Ramos (cell line): ENCODE measurements around the gene WDR7.
"Not testable (repeated sequence)": the region's sequence is repeated elsewhere in the genome, so short reads cannot be mapped to it uniquely, and the experiment has no call there.

Experiments used
- in situ Hi-C: fragments of 300-500 bp; cut with MboI; formaldehyde crosslinking; loops from one replicate; pipeline ENCODE4 v1.14.3; 2022; ENCODE audit warnings: low sequenced_read_pairs; ENCODE audit not compliant: unreplicated experiment

WDR7 gene

DNA sequence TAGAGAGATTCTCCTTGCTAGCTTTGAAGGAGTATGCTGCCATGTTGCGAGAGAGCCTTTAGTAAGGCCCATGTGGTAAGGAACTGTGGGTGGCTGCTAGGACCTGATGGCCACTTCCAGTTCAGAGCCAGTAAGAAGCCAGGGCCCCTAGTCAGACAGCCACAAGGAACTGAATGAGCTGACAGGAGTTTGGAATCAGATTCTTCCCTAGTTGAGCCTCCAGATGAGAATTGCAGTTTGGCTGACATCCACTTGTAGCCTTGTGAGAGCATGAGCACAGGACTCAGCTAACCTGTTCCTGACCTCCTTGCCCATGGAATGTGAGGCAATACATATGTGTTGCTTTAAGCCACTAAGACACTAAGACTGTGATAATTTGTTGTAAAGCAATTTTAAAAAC, 1.2 kb upstream of the WDR7 start:
- in situ Hi-C loops, result loop anchor here (25.0 kb wide), 3 partner anchors 962 to 1213 kb away; partner anchors contain the start of genes NARS1 and TCF4

DNA sequence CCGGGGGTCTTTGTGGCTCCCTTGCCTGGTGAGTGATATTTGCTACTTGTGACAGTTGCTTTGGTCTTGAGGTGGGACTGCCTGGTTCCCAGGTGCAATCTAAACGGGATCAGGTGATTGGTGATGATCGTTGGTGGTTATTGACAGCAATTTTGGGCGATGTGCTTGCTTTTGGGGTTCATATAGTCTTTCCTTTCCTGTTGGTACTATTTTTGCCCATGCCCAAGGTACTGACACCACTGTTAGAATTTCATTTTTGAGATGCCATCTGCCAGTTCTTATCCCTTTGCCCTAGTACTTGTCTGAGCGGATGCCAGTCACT, 573 bp downstream of the WDR7 start:
- in situ Hi-C loops, result no loop called here

DNA sequence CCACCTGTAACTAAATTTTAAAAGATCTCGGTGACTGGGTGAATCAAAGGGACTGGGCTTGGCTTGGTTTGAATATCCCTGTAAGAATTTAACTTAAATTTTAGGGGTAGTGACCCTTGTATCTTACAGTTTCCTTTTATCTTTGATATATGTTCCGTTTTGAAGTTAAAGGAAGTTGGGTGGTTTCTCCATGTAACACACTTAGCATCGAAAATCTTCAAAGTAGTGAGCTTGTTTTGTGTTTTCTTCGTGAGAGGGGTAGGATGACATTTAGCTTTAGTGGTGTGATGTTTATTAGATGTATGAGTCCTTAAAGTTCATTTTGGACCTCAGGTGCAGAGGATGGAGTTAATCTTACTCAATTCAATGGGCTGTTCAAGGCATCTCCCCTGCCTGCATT, 1.6 kb downstream of the WDR7 start:
- in situ Hi-C loops, result no loop called here

DNA sequence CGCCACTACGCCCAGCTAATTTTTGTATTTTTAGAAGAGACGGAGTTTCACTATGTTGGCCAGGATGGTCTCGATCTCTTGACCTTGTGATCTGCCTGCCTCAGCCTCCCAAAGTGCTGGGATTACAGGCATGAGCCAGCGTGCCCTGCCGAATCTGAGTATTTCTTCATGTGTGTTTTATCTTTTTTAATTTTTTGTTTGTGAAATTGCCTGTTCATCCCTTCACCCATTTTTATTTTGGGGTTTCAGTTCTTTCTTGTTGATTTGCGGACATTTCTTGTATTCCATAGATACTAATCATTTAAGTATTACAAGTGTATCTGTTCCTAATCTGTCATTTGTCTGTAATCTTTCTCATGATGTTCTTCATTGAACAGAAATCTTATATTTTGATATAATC, 3.1 kb downstream of the WDR7 start:
- in situ Hi-C loops, result not testable (repeated sequence)

DNA sequence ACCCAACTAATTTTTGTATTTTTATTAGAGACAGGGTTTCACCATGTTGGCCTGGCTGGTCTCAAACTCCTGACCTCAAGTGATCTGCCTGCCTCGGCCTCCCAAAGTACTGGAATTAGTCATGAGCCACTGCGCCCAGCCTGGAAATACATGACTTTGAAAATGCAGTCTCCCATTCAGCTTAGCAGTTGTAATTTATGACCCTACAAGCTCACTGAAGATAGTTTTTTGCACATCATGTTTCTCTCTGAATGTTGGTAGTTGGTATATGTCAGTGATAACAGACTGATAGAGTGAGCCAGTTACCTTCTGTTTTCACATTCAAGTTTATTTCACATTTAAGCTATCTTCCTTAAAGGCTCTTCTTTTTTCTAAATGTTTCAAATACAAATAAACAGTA, 7.1 kb downstream of the WDR7 start:
- in situ Hi-C loops, result no loop called here

DNA sequence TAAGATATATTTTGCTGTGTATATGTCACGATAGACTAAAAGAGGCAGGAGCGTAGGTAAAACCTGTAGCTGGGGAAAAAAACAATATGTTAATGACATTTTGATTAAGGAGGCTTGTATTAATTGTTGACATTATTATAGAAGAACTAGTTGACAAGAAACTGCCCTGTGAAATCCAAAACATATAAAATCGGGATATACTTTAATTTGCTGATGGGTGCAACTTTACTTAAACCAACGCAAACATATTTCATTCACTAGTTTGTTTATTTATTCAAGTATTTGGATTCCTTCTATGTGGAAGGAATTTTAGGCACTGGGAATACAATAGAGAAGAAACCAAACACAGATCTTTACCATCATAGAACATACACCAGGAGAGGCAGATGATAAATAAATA, 8.0 kb downstream of the WDR7 start:
- in situ Hi-C loops, result no loop called here

DNA sequence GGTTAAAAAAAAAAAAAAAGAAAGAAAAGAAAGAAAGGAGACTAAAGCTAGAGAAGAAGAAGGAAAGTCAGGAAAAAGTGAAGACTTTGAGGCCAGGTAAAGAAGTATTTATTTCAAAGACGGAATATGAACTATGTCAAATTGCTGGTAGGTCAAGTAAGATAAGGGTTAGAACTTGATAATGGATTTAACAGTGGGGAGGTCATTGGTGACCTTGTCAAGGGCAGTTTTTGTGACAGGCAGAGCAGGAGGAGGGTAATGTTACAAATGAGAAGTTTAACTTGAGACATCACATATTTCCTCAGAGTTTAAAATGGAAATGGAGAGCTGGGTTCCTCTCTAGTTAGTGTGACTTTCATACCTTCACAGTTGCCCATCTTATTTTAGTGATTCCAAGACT, 9.5 kb downstream of the WDR7 start:
- in situ Hi-C loops, result loop anchor here (10.0 kb wide), 1 partner anchor 64 kb away; no protein-coding TSS in a partner anchor

DNA sequence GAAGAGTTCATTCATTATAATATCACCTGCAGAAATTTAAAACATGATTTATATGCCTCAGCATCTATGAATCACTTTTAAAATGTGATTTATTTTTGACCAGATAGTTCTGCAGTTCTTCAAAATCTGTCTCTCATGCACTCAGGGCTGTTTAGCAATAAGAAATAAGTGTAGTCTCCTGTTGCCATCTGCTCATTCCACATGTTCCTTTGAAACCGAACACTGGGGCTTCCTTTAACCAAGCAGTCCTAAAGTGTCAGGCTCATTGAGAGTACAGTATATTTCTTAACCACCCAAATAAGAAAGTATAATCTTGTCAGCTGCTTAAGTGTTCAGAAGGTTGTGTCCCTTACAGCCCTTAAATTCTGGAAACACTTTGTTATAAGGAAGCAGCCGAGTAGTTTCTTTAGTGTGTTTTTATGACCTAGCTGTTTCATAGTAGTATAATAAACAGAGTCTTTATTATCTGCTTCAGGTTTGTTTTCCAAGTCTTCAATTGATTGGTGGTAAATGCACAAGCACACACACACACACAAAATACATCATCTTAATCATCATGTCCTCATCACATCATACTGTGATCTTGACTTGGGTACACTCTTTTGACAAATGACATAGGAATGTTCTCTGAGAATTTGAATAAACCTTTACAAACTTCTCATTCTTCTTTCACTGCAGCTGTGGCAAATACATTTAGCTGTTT, 10.4 kb downstream of the WDR7 start:
- in situ Hi-C loops, result loop anchor here (10.0 kb wide), 1 partner anchor 63 kb away; no protein-coding TSS in a partner anchor

DNA sequence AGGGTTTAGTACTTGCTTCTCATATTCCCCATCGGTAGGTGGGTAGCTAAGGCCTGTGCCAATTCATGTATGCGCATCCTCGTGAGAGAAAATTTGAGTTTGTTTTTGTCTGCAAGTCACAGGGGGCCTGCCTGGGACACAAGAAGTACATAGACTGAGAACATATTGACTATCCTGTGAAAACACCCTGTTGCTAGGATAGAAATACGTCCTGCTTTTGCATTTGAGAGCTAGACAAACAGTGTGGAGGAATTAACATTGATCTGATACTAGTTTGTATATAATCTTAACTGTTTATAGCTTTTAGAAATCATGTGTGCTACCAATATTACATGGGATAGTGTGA, 10.9 kb downstream of the WDR7 start:
- in situ Hi-C loops, result loop anchor here (10.0 kb wide), 1 partner anchor 63 kb away; no protein-coding TSS in a partner anchor

DNA sequence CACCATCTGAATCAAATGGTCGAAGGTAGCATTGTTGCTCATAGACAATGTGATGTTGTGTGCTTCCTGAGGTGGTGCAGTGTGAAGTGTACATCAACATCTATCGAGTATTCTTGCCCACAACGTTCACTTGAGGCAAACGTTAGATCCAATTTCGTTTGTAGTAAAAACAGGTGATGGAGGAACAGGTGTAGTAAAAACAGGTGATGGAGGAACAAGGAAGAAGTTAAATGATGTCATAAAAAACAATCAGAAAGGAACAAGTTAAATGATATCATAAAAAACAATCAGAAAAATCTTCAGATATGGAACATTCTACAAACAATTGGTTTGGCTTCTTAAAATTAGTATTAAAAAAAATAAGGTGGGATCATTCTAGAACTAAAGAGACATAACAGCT, 11.3 kb downstream of the WDR7 start:
- in situ Hi-C loops, result loop anchor here (10.0 kb wide), 1 partner anchor 62 kb away; no protein-coding TSS in a partner anchor

DNA sequence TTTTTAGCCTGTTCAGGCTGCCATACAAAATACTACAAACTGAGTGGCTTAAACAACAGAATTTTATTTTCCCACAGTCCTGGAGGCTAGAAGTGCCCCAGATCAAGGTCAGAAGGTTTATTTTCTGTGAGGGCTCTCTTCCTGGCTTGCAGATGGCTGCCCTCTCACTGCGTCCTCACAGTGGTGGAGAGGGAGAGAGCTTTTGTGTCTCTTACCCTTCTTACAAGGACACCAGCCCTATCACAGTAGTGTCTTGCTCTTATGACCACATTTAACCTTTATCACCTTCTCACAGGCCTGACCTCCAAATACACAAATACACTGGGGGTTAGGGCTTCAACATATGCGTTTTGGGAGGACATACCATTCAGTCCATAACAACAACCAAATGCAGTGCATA, 11.7 kb downstream of the WDR7 start:
- in situ Hi-C loops, result loop anchor here (10.0 kb wide), 1 partner anchor 62 kb away; no protein-coding TSS in a partner anchor

DNA sequence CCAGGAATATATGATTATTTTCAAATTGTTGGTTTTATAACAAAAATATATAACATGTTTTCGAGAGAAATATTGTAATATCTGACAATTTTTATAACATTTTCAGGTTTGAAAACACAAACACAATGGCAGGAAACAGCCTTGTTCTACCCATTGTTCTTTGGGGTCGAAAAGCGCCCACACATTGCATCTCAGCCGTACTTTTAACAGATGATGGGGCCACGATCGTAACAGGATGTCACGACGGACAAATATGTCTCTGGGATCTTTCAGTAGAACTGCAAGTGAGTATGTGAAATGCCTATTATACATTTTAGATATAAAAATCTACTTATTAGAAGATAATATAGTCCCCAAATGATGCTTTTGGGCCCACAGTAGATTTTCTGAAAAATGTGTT, 21.2 kb downstream of the WDR7 start:
- in situ Hi-C loops, result no loop called here

DNA sequence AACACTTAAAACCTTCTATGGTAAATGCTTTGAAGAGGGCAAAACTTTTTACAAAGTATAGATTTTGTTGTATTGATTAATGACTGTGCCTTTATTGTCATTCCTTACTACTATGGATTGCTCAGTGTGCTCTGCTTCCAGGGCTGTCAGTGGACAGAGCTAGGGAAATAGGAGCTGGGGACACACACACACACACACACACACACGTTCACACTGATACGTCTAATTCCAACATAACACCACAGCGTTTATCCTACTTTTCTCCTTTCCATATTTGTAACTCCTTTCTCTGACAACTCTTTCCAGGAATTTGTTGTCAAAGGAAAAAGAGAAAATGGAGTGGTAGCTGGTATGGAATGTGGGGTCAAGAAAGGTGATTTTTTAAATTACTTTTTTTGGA, 21.8 kb downstream of the WDR7 start:
- in situ Hi-C loops, result no loop called here

DNA sequence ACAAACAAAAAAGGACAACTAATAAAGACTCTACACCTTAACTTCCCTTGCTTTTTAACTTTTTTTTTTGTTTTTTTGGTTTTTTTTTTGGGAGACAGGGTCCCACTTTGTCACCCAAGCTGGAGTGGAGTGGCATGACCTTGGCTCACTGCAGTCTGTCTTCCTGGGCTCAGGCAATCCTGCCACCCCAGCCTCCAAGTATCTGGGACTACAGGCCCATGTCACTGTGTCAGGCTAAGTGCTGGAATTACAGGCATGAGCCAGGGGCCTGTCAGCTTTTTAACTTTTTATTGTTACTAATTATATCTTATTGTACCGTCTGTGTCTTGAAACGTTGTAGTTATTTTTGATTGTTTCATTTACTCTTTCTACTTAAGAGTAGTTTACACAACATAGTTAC, 25.5 kb downstream of the WDR7 start:
- in situ Hi-C loops, result no loop called here

DNA sequence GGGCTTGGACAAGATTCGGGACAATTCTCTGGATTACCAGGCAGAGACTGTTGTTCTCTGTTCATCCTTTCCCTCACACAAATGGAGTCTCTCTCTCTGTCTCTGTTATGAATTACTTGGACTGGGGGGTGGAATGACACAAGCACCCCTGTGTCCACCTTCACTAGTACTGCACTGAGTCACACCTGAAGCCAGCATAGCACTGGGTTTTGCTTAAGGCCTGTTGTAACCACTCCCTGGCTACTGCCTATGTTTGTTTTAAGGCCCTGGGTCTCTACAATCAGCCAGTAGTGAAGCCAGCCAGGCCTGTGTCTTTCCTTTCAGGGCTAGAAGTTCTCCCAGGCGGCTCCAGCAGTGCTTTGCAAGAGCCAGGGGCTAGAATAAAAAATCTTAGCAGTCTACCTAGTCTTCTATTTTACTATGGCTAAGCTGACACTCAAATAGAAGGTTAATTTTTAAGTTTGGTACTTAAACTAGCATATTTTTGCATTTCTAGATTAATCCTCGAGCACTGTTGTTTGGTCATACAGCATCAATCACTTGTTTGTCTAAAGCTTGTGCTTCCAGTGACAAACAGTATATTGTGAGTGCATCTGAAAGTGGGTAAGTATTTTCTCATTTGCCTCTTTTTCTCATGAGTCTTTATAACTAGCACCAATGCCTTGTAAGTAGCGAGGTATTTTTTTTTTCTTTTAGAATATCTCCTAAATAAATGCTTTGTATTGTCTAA, 27.8 kb downstream of the WDR7 start:
- in situ Hi-C loops, result no loop called here

DNA sequence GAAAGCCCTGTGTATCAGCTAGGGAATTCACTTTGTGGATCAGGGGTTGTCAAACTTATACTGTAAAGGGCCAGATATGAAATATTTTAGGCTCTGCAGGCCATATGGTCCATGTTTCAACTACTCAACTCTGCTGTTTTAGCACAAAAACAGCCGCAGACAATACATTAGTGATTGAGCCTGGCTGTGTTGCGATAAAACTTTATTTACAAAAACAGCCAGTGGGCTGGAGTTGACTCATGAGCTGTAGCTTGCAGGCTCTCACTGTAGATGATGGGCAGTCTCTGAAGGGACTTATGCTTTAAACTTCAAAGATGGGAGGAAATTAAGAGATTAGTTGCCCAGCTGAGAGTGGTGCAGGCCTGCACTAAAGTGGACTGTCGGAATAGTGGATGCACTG, 33.1 kb downstream of the WDR7 start:
- in situ Hi-C loops, result no loop called here

DNA sequence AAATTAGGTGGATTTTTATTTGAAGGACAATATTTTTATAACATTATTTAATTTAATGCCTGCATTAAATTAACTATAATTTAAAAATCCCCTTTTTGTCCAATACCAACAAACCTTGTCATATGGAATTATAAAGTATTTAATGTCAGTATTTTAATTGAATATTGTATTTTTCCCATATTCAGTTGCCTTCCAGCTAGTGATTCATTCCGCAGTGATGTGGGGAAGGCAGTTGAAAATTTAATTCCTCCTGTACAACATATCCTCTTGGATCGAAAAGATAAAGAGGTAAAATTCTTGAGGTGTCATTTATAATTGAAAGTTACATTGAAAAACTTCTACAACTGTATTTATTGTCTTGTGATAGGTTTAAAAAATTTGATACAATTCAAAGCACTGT, 40.4 kb downstream of the WDR7 start:
- in situ Hi-C loops, result no loop called here

DNA sequence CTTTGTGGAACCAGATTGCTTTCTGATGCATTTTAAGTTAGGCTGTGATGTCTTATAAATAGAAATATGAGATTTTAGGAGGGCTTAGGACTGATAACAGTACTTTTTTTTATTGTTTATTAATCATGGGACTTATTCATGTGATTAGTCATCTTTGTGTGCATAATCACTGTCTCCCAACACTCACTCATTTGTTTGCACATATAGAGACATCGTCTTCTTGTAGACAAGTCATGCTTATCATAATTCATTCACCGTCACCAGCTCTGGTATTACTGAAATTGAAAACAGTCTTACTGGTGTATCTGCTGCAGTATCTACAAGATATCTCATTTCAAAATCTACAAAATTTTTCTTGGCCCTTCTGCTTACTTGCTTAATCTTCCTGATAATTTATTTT, 45.8 kb downstream of the WDR7 start:
- in situ Hi-C loops, result no loop called here

DNA sequence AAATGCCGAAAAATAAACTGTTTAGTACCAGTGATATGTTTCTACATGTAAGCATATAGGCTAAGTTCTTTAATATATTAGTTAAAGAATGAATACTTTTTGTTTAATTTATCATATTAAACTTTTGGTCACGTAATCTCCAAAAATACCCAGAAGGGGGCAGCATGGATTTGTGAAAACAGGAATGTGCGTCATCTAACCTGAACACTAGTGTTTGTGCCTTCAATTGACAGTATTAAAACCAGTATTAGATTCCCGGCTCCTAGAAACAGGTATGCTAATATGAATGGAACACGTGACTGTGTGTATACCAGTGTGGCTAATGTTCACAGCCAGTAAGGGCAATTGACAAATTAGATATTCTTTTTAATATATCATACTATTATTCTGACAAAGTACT, 51.8 kb downstream of the WDR7 start:
- in situ Hi-C loops, result no loop called here

DNA sequence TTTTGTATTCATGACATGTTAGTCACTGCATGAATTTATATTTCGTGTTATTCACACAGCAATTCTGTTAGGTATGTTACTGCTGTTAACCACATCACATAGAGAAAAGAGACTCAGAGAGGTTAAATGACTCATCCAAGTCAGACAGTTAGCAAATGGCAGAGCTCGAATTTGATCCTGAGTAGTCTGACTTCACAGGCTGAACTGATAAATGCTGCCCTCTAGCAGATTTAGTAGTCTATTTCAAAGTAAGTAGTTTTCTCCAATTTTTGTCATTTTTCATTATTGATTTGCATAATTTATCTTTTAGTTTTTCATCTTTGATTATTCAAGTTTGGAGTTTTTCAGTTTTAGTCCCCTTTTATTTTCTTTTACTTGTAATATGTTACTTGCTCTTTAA, 58.3 kb downstream of the WDR7 start:
- in situ Hi-C loops, result no loop called here

DNA sequence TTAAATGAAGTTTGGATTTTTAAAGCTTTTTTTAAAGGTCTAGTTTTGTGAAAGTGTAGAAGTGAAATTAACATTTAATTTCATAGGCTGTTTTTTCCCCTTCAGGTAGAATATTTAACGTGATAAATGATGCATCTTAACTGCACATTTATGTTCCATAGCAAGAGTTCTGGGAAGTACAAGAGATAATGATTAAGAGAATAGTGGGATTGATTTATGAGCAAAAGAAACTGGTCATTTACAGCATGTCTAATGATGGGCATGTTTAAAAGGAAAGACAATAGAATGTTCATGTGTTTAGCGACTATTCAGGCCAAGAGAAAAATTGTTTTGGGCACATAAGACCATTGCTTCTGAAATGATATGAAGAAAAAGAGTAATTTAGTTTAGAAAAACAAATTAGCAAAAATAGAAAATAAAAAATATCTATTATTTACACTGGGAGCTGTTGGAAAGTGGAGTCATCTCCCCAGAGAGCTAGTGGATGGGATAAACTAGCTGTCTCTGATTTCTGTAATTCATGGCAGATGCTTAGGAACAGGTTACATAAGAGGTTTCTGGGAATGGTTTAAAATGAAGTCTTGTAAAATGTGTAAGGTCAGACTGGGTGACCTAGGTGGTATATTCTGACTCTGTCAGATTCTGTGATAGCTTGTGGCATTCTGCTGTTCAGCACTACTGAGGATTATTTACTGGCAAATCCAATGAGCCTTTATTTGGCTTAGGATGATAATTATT, 60.7 kb downstream of the WDR7 start:
- in situ Hi-C loops, result no loop called here
